ENCODE results near the gene IPPK.

DNA sequence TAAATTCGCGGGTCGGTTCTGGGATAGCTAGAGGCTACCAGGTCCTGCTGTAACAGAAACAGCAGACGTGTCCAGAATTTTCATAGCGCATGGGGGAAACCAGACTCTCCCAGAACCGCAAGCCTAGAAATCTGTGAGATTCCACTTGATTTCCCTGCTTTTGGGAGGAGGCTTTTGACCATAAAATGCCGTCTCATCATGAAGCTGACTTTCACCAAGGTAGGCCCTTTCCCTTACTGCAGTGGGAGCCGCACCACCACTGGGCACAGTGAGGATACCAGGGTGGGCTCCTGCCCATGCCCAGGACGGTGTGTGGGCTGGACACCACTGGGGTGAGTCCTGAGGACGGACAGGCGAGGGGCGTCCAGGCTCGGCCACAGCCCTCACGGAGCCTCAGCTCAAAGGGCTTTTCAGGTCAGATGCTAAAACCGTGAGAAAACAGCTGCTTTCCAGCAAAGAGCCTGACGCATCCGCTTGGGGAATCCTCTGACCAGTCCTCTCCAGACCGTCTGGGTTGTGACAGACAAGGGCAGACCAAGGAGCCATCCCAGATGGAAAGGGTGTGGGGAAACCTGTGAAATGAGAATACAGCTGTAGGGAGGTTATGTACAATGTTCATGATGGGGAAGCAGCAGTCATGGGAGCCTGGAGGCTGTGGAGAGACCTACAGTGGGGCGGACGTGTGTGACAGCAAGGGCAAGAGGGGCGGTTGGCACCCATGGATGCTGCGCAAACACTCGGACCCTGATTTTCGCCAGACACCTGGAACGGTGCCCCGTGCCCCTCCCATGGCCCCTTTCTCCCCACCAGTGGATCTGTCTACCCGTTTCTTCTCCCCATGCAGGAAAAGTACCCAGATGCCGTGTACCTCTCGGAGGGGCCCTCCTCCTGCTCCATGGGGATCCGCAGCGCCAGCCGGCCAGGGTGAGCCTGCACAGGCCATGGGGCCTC is 59.2 kb downstream of the IPPK start:
- TF ChIP-seq RFX5 (IDR thresholded peaks at IDR 0.05; ENCODE audit: low read depth, low read length) (no peak), POLR2A (IDR thresholded peaks at IDR 0.05; ENCODE audit: low read depth, low read length) (no peak), ELK1 (IDR thresholded peaks at IDR 0.05; ENCODE audit: borderline replicate concordance, low read depth, low read length) (no peak), BHLHE40 (IDR thresholded peaks at IDR 0.05; ENCODE audit: low read depth, low read length) (no peak), CEBPB (IDR thresholded peaks at IDR 0.05; ENCODE audit: low read depth, low read length) (no peak), MAFK (IDR thresholded peaks at IDR 0.05; ENCODE audit: low read depth, low read length) (no peak), SMC3 (IDR thresholded peaks at IDR 0.05; ENCODE audit: low read depth, low read length) (no peak), MAZ (IDR thresholded peaks at IDR 0.05; ENCODE audit: borderline replicate concordance, low read depth, low read length) (no peak)
- TF ChIP-seq, protein P1, sequence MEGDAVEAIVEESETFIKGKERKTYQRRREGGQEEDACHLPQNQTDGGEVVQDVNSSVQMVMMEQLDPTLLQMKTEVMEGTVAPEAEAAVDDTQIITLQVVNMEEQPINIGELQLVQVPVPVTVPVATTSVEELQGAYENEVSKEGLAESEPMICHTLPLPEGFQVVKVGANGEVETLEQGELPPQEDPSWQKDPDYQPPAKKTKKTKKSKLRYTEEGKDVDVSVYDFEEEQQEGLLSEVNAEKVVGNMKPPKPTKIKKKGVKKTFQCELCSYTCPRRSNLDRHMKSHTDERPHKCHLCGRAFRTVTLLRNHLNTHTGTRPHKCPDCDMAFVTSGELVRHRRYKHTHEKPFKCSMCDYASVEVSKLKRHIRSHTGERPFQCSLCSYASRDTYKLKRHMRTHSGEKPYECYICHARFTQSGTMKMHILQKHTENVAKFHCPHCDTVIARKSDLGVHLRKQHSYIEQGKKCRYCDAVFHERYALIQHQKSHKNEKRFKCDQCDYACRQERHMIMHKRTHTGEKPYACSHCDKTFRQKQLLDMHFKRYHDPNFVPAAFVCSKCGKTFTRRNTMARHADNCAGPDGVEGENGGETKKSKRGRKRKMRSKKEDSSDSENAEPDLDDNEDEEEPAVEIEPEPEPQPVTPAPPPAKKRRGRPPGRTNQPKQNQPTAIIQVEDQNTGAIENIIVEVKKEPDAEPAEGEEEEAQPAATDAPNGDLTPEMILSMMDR (conservative IDR thresholded peaks at IDR 0.05; ENCODE audit: low read depth, low read length) = no peak
